GM21447 (cell line): ENCODE results near the gene BTBD17.

Source experiments
- ATAC-seq: cut with Tn5 transposase; IDR thresholded peaks from one replicate; pipeline ENCODE4 v1.9.1; 2021; ENCODE audit not compliant: unreplicated experiment

Gene BTBD17

DNA sequence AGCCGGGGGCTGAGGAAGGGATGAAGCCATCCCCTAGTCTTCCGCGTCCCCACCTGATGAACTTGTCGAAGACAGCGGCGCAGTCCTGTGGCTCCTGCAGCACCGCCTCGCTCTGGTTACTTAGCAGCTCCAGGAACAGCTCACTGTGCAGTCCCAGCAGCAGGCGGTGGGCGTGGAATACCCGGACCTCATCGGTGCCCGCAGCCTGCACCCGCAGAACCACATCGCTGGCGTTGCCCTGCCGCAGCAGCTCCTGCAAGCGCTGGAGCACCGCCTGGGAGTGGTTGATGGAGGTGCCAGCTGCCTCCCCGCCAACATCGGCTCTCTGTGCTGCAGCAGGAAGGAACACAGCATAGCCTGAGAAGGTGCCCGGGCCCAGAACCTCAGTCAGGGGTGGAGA, 1.8 kb downstream of the BTBD17 start:
- no peak for ATAC-seq

DNA sequence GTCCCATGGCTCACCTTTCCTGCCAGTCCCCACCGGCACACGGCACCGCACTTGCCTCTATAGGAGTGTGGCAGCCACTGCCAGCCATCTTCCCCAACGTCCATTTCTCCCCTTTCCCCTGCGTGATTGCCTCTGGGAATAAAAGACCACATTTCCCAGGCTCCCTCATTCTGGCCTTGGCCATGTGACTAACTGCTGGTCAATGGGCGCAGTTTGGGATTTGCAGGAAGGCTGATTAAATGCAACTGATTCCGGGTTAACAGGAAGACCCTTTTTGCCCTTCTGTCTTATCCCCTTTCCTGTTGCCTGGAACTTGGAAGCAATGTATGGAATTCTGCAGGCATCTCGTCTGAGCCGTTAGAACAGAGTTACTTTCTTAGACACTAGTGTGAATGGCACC, 3.0 kb downstream of the BTBD17 start:
- no peak for ATAC-seq

DNA sequence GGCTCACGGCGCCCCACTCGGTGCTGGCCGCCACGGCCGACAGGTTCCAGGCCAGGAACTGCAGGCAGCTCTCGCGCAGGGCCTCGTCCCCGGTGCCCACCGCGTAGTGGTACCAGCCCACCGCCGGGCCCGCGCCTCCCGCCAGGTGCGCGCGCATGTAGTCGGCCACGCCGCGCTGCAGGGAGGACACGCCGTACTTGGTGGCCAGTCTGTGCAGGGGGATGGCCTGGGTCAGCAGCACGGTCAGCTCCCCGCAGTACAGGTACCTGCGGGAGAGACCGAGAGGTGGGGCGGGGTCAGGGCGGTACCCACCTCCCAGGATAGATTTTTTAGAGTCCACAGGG, 4.2 kb downstream of the BTBD17 start:
- no peak for ATAC-seq

DNA sequence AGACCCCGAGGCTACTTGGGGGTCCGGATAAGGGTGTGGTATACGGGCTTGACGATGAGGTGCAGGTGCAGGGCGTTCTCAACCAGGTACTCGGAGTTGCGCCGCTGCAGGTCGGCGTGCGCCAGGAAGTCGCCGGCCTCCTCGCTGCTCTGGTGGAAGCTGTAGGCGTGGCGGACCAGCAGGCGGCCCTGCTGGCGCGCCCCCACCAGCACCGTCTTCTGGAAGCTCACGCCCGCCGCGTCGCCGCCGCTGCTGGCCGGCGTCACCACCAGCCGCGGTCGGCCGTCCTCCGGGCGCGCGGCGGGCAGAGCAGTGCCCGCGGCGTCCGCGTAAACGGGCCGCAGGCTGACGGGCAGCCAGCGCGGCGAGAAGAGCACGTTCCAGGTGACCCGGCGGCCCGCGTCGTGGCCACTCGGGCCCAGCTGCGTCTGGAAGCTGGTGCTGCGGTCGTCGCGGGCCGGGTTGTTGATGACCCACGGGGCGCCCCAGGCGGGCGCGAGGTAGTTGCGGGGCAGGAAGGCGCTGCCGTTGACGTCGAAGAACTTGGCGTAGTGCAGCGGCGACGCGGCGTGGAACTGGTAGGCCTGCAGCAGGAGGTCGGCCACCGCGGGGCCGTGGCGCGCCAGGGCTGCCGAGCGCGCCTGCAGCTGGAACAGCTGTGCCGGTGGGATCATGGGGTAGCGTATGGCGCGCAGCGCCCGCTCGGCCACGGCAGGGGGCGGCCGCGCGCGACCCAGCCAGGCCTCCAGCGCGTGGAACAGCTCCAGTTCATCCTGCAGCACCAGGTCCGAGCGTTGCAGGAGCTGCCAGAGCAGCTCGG, 4.8 kb downstream of the BTBD17 start:
- ATAC-seq, result no peak

DNA sequence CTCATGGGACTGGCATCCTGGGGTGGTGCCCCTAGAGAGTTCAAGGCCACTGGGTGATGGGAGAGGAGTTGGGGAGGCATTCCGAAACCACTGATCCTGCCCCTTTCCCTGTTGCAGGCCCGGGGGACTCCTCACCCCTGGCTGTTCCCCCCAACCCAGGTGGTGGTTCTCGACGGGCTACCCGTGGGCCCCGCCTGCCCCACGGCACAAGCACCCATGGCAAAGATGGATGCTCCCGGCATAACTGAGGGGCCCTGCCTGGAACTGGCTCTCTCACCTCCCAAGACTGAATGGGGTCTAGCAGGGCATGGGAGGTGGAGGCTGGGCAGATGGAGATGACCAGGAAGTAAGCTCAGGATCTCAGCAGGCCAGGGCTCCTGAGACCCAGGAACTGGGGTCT, 6.6 kb downstream of the BTBD17 start:
- no peak for ATAC-seq

DNA sequence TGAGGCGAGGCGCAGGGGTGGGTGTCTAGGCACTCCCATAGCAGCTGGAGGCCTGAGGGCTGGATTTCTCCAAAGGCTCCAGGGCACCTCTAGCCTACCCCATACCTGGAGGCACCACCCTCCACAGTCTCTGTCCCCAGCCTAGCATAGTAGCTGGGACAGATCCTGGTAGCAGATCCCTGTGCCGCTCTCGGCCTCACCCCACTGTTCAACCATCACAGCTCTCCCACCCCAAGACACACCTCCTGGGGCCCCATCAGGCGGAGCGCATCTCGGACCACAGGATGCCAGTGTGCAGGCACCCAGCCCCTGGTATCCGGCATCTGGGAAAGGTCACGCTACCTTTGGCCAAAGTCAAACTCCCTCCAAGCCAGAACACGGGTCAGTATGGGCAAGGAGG, 7.1 kb downstream of the BTBD17 start:
- no peak for ATAC-seq

DNA sequence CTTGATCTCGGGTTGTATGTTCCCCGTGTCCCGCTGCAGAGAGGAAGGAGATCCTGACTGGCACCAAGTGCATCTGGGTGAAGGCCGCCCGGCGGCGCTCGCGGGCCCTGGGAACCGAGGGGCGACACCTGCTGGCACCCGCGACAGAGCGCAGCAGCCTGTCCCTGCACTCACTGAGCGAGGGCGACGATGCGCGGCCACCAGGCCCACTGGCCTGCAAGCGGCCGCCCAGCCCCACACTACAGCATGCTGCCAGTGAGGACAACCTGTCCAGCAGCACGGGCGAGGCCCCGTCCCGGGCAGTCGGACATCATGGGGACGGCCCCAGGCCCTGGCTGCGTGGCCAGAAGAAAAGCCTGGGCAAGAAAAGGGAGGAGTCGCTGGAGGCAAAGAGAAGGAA, 7.5 kb downstream of the BTBD17 start:
- no peak for ATAC-seq

DNA sequence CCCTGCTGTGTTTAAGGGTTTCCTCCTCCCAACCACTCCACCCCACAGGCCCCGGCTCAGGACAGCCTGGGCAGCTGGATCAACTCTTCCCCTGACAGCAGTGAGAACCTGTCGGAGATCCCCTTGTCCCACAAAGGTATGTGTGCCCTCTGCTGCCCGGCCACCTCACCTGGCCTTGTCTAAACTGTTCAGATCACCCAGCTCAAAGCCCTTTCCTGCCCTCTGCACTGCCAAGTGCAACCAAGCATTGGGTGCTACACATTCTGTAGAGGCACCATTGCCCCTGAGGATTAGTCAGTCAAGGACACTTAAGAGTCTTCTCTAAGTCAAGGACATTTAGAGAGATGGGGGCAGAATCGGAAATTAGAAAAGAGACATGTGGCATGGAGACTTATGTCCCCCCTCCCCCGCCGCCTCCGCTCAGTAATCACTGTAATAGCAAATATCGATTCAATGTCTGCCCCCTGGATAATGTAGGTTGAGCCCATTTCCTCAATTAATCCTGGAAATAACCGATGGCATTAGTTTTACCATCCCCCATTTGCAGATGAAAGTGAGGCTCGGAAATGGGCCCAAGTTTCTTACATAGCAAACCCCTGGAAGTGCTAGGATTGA, 8.1 kb downstream of the BTBD17 start:
- ATAC-seq, result no peak

DNA sequence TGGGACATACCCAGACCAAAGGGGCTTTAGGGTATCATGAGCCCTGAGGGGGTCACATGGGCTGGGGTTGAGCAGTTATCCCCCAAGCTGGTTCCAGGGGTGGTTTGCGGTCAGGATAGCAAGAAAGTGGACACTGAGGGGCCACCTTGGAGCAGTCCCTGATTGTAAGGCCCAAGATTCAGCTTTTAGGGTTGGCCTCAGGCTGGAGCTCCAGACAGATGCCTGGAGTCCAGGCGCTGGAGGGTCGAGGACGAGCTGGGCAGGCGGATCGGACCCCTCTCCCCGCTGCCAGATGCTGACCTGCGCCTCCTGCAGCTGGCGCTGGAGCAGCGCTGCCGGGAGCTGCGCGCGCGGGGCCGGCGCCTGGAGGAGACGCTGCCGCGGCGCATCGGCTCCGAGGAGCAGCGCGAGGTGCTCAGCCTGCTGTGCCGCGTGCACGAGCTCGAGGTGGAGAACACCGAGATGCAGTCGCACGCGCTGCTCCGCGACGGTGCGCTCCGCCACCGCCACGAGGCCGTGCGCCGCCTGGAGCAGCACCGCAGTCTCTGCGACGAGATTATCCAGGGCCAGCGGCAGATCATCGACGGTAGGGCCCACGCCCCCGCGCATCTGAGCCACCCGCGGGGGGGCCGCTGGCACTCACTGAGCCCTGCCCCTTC, 10.0 kb downstream of the BTBD17 start:
- ATAC-seq, result no peak

DNA sequence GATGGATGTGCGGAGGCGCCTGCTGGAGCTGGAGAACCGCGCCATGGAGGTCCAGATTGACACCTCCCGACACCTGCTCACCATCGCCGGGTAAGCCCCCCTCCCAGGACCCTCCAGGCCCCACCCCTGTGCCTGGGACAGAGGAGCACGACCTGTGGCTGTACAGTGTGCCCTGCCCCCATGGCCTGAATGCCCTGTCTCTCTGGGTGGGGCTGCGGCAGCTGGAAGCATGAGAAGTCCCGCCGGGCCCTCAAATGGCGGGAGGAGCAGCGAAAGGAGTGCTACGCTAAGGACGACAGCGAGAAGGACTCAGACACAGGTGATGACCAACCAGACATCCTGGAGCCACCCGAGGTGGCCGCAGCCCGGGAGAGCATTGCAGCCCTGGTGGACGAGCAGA, 11.2 kb downstream of the BTBD17 start:
- ATAC-seq, result no peak

DNA sequence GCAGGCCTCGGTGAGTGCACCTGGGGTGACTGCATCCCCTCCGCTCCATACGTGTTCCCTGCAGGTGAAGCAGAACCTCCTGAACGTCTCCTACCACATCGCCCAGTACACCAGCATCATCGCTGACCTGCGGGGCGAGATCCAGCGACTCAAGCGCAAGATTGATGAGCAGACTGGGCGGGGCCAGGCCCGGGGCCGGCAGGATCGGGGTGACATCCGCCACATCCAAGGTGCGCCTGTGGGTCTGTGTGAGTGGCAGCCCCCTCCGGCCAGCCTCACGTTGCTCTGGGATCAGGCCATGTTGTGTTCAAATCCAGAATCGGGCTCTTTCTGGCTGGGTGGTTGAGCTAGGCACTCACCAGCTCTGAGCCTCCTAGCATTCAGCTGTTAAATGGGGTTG, 12.5 kb downstream of the BTBD17 start:
- ATAC-seq, result no peak

DNA sequence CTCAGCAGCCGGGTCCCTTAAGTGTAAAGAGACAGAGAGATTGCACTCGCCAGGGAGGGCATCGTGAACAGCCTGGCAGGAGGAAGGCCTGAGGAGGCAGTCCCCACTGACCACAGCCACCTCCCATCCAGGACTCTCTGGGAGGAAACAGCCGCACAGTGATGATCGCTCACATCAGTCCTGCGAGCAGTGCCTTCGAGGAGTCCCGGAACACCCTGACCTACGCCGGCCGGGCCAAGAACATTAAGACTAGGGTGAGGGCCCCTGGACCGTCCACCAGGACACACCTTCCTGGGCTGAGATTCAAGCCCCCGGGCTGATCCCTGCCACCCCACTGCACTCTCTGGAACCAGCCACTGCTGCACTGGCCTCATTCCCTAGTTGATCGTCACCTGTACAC, 14.0 kb downstream of the BTBD17 start:
- ATAC-seq, result no peak

DNA sequence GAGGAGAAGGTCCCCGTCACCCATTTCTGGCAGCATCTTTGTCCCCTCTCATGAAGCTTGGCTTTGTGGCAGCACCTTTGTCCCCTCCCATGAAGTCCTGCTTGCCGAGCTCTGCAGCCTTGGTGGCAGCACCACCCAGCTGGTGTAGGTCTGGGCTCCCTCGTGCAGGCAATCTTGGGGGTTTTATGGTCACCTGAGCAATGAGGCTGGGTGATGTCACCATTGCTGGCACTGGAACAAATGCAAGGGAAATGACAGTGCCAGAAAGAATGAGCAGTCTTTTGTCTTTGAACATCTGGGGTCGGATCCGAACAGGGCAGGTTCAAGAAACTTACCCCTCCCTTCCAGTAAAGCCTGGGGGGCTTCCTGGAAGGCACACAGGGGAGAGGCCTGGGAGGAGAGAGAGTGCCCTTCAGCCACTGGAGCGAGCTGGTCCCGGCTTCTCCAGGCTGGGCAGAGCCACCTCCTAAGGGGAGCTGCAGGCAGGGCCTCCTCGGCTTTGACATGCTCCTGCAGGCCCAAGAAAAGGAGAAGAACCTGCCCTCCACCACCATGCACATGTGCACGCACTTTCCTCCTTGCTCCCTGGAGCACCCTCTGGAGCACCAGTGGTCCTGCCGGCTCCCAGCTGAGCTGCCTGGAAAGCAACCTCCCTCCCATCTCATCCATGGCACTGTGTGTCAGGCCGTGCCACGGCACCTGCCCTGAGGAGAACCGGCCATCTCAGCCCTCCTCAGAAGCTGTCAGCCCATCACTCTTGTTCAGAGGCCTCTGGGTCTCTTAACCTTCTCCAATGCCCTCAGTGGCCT, 16.0 kb downstream of the BTBD17 start:
- ATAC-seq, result no peak

DNA sequence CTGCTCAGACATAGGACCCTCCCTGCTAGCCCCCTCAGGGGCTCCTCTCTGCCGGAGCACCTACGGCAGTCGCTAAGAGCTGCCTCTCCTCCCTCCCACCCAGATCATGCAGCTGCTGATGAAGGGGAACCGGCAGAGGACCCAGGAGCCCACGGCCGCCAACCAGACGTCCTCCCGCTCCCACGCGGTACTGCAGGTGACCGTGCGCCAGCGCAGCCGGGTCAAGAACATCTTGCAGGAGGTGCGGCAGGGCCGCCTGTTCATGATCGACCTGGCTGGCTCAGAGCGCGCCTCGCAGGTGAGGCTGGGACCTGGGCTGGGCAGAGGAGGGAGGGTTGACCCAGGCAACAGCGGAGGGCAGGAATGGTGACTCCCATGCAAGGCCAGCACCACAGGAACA, 17.0 kb downstream of the BTBD17 start:
- ATAC-seq, result no peak

DNA sequence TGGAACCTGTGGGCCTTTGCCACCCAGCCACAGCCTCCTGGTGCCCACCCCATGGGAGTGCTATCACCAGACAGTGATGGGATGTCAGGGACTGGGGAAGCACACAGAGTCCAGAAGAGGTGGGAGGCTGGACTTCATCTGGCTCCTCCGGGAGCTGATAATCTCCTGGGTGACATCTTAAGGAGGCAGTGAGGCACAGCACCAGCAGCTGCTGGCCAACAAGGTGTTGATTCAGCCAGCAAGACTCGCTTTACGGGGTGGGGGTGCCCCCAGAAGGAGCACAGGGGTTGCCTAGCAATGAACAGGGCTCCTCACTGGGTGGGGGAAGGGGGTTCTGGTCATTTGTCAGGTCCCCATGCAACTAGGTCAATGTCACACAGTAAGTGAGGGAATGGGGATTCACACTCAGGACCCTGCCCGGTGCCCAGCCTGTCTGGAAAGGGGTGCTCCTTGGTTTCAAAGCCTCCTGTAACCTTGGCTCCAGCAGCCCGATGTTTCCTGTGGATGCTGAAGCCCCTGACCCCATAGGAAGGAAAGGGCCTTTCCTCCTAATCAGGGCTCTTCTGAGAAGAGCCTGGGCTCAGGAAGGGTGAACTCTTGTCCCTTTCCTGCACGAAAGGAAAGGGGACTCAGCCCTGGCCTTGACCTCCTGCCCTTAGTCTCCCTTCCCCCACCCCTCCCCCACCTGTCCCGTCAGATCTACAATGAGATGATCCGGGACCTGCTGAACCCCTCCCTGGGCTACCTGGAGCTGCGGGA, 18.0 kb downstream of the BTBD17 start:
- no peak for ATAC-seq

DNA sequence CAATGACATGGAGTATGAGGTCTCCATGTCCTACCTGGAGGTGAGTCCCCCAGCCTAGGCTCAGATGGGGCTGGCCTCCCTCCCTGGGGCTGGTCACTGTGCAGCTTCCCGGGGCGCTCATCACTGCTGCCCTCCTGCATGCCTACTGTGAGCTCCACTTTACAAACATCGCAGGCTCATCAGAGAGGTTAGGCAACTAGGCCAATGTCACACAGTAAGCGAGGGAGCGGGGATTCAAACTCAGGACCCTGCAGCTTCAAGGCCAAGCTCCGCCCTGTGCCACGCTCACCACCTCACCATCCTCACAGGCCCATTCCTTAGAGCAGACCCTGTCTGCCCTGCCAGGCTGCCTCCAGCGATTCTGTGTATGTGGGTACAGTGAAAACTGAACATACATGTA, 18.5 kb downstream of the BTBD17 start:
- no peak for ATAC-seq

DNA sequence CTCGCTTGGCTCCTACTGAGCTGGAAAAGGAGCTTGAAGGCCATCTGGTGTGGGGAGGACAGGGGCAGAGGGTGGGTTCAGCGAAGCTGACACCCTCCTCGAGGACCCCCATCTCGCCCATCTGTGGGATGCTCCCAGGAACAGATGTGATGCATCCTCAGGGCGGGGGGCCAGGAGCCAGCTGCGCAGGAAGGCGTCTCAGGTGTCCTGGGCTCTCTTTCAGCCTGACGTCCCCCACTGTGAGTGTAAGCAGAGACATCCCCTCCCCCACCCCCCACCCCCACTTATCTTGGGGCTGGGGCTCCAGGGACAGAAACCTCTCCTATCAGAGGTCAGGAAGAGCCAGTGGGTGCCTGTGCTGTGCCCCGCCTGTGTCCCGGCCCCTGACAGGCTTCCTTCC, 19.4 kb downstream of the BTBD17 start:
- no peak for ATAC-seq

DNA sequence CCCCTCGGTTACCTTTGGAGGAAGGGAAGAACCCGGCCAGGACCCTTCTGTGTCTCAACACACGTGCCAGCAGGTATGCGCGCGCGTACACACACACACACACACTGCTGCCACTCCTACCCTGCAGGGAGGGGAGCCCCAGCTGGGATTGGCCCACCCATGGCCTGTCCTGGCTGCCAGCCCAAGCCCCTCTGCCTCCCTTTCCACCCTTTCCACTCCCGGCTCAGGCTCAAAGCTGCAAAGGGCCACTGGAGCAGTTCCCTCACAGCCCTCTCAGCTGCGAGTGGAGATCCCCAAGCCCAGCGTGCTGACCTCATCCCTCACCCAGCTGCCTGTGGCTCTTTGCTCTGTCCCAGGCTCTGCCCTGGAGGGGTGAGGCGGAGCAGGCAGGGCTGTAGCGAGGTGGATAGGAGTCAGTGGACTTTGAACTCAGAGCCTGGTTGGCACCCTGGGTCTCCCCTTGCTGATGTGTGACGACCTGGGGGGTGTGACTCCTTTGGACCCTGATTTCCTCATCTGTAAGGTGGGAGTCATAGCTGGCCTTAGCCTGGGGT, 21.1 kb downstream of the BTBD17 start:
- ATAC-seq, result no peak

DNA sequence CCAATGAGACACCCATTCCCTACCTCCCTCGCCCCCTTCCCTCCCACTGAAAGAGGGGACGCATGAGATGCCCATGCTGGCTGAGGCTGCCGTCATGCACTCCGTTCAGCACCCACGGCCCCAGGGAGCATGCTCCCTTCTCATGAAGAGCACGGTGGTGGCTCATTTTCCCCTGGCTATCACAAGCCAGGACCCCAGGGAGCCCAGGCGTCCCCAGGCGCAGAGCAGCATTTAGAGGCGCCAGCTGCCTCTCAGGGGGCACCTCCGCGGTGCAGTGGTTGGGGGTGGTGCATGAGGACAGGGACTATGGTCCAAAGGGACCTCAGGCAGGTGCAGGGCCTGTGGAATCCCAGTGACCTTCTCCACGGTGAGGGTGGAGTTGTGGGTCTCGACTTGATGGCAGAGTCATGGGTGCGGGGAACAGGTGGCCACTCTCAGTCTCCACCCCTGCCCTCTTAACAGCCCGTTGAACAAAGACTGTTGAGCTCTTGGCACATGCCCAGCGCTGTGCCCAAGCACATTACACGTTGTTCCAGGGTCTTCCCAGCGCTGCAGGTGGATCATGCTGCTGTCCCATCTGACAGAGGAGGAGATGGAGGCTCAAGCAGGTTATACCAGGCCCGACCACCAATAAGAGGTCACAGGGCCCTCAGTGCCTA, 22.0 kb downstream of the BTBD17 start:
- ATAC-seq, result no peak

DNA sequence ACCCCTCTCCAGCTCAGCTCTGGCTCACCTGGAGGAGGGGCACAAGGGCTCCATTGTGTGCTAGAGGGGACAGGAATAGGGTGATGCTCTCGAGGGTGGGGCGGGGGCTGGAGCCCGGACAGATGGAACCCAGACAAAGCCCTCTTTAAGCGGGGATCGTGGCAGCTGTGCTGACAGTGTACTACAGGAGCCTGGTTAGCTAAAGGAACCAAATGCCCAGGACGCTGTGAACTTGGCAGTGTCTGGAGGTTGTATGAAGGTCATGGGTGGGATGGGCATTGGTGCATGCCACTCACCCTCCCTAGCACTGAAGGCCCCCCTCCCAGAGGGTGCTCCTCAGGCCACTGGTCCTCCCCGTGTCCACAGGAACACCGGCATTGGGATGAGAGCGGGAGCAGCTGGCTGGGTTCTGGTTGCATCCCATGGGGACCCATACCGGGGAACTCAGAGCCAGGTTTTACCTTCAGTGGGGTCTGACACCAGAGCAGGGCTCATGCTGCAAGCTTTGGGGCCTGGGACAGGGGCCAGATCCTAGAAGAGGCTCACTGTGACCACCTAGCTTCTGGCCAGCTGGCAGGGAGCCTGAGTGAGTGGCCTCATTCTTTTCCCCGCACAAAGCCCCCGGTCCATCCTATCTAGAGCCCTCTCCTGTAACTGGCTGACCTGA, 23.7 kb downstream of the BTBD17 start:
- ATAC-seq, result no peak
